Occipital lobe (tissue), 2 donors: ENCODE data around the gene CSNK1E. TPM values are rescaled to one million over a fixed set of nuclear protein-coding genes. Genes with fewer than 3 reads are reported as not detected.

Experiments
- DNase-seq: peaks from one replicate; lab custom pipeline; 2025; lab: John Stamatoyannopoulos, UW
- total RNA-seq: library from RNA; depleted of rRNA; stranded (reverse); fragments of >200 nt; gene quantifications from one replicate; pipeline ENCODE4 v1.2.3, GENCODE V29; 2014

CSNK1E gene
- total RNA-seq, 1 donor from 2014 or later = 172 TPM

GRCh38 chr22:38308791-38309498 lies 8.3 kb downstream of the CSNK1E start:
- DNase-seq = no peak

- no peak for DNase-seq
Measured at GRCh38 chr22:38305471-38306448, 11.5 kb downstream of the CSNK1E start.

GRCh38 chr22:38304526-38304925 lies 12.7 kb downstream of the CSNK1E start:
- DNase-seq = no peak

GRCh38 chr22:38303974-38304373 lies 13.3 kb downstream of the CSNK1E start:
- DNase-seq = no peak

GRCh38 chr22:38302906-38303305 lies 14.3 kb downstream of the CSNK1E start:
- DNase-seq = no peak

GRCh38 chr22:38300946-38301345 lies 16.3 kb downstream of the CSNK1E start:
- DNase-seq = no peak

- no peak for DNase-seq
Measured at GRCh38 chr22:38300197-38300945, 16.9 kb downstream of the CSNK1E start.

- DNase-seq = no peak
Measured at GRCh38 chr22:38299770-38300102, 17.5 kb downstream of the CSNK1E start.

- no peak for DNase-seq
Measured at GRCh38 chr22:38298312-38299005, 18.8 kb downstream of the CSNK1E start.

GRCh38 chr22:38296372-38296771 lies 20.9 kb downstream of the CSNK1E start:
- DNase-seq = no peak

GRCh38 chr22:38295863-38296262 lies 21.4 kb downstream of the CSNK1E start:
- no peak for DNase-seq

- no peak for DNase-seq
Measured at GRCh38 chr22:38295339-38295738, 21.9 kb downstream of the CSNK1E start.

GRCh38 chr22:38294193-38294592 lies 23.0 kb downstream of the CSNK1E start:
- no peak for DNase-seq

GRCh38 chr22:38292694-38293093 lies 24.5 kb downstream of the CSNK1E start:
- DNase-seq = no peak

- no peak for DNase-seq
Measured at GRCh38 chr22:38291201-38291777, 25.9 kb downstream of the CSNK1E start.

GRCh38 chr22:38290347-38290746 lies 26.9 kb downstream of the CSNK1E start:
- no peak for DNase-seq

GRCh38 chr22:38289583-38290082 lies 27.6 kb downstream of the CSNK1E start:
- no peak for DNase-seq

- DNase-seq = no peak
Measured at GRCh38 chr22:38286915-38287669, 30.1 kb downstream of the CSNK1E start.

- DNase-seq = no peak
Measured at GRCh38 chr22:38285018-38285417, 32.2 kb downstream of the CSNK1E start.

GRCh38 chr22:38284042-38284402 lies 33.2 kb downstream of the CSNK1E start:
- no peak for DNase-seq
